ENCODE data around the gene CRYM. TPM values are rescaled to one million over a fixed set of nuclear protein-coding genes. Genes with fewer than 3 reads are reported as not detected.
A peak's percentile ranks its signal among the peaks of the same experiment; 100 is the strongest.

CRYM gene
- total RNA-seq, 2 donors from 2014 or later: 10.4 to 14.0 TPM

DNA sequence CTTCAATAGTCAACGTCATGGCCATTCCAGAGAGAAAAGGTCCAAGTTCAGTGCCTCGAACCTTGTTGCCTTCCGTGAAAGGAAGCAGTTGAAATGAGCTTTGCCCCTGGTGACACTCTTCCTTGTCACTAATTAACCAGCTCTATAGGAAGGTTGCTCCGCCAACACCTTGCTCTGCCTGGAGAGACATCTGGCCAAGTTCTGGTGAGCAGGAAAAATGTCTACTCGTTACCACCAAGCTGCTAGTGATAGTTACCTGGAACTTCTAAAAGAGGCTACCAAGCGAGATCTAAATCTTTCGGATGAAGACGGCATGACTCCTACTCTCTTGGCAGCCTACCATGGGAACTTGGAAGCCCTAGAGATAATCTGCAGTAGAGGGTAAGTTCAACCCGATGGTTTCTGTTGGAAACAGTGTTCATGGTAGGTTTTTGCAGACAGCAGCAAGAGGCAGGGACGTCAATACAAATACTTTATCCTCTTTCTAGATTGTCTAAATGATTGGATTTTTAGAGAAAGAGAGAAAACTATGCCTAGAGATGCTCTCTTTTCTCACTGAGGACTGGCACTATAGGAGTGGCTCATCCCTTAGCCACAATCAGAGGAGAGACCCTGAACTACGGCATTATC is 44.5 kb downstream of the CRYM start, which contains the start of gene ANKS4B:
Gene ANKS4B, plus strand, starts transcription at position 179 of the 630 bp plus-strand sequence. Its CDS starts 39 bp downstream, at position 218.
- Histone ChIP-seq H3K27ac (peak within 1 kb of the TSS; percentile 83), H3K36me3 (no peaks in the 10 kb centered on the region), H3K4me3 (peak within 1 kb of the TSS; percentile 39), H3K27me3 (no peaks in the 10 kb centered on the region), H3K9me3 (no peaks in the 10 kb centered on the region), H3K4me1 (no peaks in the 10 kb centered on the region), H3K9ac (ENCODE audit: low read depth in 2 of 2, low read length in 2 of 2) (peak within 1 kb of the TSS; percentile 64 to 89)
- DNase-seq: peak; percentile 88
- TF ChIP-seq, protein P1, sequence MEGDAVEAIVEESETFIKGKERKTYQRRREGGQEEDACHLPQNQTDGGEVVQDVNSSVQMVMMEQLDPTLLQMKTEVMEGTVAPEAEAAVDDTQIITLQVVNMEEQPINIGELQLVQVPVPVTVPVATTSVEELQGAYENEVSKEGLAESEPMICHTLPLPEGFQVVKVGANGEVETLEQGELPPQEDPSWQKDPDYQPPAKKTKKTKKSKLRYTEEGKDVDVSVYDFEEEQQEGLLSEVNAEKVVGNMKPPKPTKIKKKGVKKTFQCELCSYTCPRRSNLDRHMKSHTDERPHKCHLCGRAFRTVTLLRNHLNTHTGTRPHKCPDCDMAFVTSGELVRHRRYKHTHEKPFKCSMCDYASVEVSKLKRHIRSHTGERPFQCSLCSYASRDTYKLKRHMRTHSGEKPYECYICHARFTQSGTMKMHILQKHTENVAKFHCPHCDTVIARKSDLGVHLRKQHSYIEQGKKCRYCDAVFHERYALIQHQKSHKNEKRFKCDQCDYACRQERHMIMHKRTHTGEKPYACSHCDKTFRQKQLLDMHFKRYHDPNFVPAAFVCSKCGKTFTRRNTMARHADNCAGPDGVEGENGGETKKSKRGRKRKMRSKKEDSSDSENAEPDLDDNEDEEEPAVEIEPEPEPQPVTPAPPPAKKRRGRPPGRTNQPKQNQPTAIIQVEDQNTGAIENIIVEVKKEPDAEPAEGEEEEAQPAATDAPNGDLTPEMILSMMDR (IDR thresholded peaks at IDR 0.05): no peak
- intact Hi-C loops (cut with DNase I): no loop called here

DNA sequence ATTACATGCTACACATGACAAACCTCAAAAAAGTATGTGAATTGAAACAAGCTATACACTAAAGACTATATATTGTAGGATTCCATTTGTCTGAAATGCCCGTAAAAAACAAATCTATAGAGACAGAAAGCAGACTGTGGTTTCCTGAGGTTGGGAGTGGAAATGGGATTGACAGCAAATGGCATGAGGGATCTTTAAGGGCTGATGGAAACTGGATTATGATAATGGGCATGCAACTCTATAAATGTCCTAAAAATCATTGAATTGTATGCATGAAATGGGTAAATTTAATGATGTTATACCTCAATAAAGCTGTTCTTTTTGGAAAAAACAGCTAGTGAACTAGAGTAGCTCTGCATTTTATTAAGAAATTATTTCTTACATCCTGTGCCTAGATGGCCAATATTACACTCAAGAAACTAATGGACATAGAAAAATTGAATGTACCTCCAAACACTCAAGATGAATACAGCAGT is 45.0 kb downstream of the CRYM start:
- peak overlapping the region in 1 of 2 donors; percentile 89 for H3K9ac ChIP-seq (ENCODE audit: low read depth in 2 of 2, low read length in 2 of 2)
- DNase-seq: no peak
- intact Hi-C loops (cut with DNase I): no loop called here
- no peak overlapping the region for H3K4me3 ChIP-seq
- no peaks in the 10 kb centered on the region for H3K27me3 ChIP-seq
- H3K27ac ChIP-seq: peak overlapping the region; percentile 83
- H3K9me3 ChIP-seq: no peaks in the 10 kb centered on the region
- TF ChIP-seq, protein P1 (IDR thresholded peaks at IDR 0.05): no peak
- H3K4me1 ChIP-seq: no peaks in the 10 kb centered on the region
- no peaks in the 10 kb centered on the region for H3K36me3 ChIP-seq

DNA sequence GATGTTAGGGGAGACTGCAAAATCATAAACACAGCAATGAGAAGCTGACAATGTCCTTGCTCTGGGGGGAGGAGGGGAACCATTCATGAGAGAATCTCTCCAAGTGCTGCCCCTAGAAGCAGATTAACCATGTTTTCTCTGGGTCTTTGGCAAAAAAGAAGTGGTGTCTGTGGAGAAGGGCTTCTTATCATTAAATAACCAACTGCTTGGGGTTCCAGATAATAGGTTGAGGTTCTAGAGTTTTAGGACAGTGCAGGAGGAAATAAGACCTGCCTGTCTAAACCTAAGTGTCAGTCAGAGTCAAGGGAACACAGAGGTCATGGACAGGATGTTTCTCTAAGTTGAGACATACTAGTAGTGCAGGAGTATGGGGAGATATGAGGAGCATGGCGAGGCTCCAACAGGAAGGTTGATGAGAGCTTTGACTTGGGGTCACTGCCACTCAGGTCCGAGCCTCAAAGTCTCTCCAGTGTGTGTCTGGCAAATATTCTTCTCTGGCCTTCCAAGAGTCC is 49.7 kb downstream of the CRYM start:
- no peaks in the 10 kb centered on the region for H3K9me3 ChIP-seq
- no peak overlapping the region for H3K4me3 ChIP-seq
- no peak for DNase-seq
- H3K27me3 ChIP-seq: no peaks in the 10 kb centered on the region
- no peak overlapping the region for H3K27ac ChIP-seq
- no peaks in the 10 kb centered on the region for H3K4me1 ChIP-seq
- TF ChIP-seq, protein P1 (IDR thresholded peaks at IDR 0.05): no peak
- no peaks in the 10 kb centered on the region for H3K36me3 ChIP-seq
- H3K9ac ChIP-seq (ENCODE audit: low read depth in 2 of 2, low read length in 2 of 2): no peak overlapping the region
- intact Hi-C loops (cut with DNase I): no loop called here

DNA sequence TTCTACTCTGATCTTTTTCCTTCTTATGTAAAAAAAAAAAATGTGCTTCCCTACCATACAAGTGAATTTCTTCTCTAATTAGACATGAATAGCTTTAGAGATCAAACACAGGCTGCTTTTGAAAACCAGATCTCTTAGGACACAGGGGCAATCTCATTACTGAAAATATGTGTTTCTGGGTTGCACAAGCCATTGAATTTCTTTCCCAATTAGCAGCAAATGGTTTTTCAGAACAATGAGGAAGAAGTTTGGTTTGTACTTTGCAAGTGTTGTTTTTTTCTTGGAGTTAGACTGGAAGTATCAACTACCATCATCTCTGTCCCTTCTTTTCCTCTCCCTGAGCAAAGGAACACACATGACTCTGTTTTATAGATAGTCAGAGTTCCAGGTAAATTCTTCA is 50.2 kb downstream of the CRYM start:
- intact Hi-C loops (cut with DNase I): no loop called here
- H3K4me3 ChIP-seq: no peak overlapping the region
- H3K27ac ChIP-seq: no peak overlapping the region
- no peaks in the 10 kb centered on the region for H3K4me1 ChIP-seq
- no peak for DNase-seq
- no peaks in the 10 kb centered on the region for H3K36me3 ChIP-seq
- no peaks in the 10 kb centered on the region for H3K9me3 ChIP-seq
- H3K9ac ChIP-seq (ENCODE audit: low read depth in 2 of 2, low read length in 2 of 2): no peak overlapping the region
- no peaks in the 10 kb centered on the region for H3K27me3 ChIP-seq
- TF ChIP-seq, protein P1 (IDR thresholded peaks at IDR 0.05): no peak

DNA sequence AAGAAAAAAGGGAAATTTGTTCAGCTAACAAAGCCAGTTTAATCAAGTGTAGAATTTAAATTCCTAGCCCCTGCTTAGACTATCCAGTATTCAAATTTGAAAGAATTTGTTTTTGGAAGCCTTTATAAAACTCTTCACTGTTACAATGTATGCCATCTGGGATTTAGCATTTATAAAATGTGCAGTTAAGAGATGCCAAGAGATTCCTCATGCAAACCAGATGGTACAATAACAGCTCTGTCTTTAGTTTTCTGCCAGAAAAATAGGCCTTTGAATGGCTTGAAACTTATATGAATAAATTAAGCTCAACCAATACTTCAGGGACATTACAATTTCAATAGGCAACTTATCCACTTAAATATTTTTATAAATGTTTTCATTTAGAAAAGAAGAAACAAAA is 51.3 kb downstream of the CRYM start:
- no peaks in the 10 kb centered on the region for H3K4me1 ChIP-seq
- no peak for DNase-seq
- no peaks in the 10 kb centered on the region for H3K9me3 ChIP-seq

More for the DNA sequence above, 51.3 kb downstream of the CRYM start:
- Histone ChIP-seq H3K9ac (ENCODE audit: low read depth in 2 of 2, low read length in 2 of 2) (no peak overlapping the region), H3K27me3 (no peaks in the 10 kb centered on the region), H3K4me3 (no peak overlapping the region), H3K36me3 (no peaks in the 10 kb centered on the region), H3K27ac (no peak overlapping the region)
- TF ChIP-seq, protein P1 (IDR thresholded peaks at IDR 0.05): no peak
- intact Hi-C loops (cut with DNase I): no loop called here
